Measurements from ENCODE around the gene WDCP.

GRCh38 chr2:24007693-24008092 is 39.5 kb downstream of the WDCP start:
- TF ChIP-seq, protein P1, sequence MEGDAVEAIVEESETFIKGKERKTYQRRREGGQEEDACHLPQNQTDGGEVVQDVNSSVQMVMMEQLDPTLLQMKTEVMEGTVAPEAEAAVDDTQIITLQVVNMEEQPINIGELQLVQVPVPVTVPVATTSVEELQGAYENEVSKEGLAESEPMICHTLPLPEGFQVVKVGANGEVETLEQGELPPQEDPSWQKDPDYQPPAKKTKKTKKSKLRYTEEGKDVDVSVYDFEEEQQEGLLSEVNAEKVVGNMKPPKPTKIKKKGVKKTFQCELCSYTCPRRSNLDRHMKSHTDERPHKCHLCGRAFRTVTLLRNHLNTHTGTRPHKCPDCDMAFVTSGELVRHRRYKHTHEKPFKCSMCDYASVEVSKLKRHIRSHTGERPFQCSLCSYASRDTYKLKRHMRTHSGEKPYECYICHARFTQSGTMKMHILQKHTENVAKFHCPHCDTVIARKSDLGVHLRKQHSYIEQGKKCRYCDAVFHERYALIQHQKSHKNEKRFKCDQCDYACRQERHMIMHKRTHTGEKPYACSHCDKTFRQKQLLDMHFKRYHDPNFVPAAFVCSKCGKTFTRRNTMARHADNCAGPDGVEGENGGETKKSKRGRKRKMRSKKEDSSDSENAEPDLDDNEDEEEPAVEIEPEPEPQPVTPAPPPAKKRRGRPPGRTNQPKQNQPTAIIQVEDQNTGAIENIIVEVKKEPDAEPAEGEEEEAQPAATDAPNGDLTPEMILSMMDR (IDR thresholded peaks at IDR 0.05) = no peak
- TF ChIP-seq EP300 (IDR thresholded peaks at IDR 0.05) = no peak

Measured in stomach (tissue), 4 donors.